Stimulated activated CD4-positive, alpha-beta T cell treated with anti-CD3 and anti-CD28 coated beads, TNF-alpha, amount 100 ng/mL, for 48 hours (primary cell): ENCODE results near the gene SMAD7.

Experiments used
- DNase-seq, 3 donors: peaks; one replicate each; pipeline ENCODE4 v3.0.0-alpha.2; 2020; ENCODE audit warnings: low read depth in 3 of 3

The SMAD7 gene

DNA sequence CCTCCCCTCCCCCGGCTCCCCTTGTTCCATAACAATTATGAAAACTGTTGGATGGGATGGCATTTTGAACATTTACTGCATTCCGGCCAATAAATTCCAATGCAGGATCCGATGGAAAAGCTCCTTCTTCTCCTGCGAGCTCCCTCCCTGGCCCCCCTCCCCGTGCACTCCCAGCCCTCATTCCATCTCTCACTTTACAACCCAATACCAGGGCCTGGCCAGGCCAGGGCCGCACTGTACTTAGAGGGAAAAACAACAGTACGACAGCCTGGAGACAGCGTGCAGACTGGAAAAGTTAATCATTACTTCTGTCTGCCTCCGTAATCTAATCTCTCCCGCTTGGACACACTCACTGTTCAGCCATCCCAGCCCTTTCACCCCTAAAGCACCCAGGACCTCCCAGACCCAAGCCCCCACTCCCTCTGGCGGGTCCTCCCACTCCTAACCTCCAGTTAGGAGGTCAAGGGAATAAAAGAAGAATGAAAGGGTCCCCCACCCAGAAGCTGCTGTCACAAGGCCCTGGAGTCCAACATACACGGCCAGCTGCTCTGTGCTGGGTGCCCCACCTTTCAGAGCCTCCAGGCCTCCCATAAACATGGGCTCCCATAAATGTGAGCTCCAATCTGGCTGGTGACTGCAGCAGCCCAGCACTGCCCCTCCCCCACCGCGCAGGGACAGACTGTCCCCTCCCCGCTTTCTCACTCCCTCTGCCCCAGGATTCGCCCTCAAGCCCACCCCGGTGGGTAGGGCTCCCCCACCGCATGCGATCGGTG, 20.6 kb downstream of the SMAD7 start:
- no peak for DNase-seq

DNA sequence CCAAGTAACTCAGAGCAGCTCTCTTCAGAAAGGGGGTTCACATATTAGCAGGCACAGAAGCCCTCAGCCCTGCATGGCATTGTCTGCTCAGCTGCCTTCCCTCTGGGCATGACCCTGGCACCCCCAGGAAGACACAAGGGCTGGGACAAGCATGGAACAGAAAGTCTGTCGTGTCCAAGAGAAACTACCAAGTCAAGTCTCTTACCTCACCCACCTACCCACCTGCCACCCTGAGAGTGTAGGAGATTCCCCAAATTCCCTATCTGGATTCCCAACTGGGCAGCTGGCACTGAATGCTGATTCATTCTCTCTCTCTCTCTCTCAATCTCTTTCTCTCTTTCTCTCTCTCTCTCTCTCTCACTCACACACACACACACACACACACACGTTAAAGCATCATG, 21.6 kb downstream of the SMAD7 start:
- no peak for DNase-seq

DNA sequence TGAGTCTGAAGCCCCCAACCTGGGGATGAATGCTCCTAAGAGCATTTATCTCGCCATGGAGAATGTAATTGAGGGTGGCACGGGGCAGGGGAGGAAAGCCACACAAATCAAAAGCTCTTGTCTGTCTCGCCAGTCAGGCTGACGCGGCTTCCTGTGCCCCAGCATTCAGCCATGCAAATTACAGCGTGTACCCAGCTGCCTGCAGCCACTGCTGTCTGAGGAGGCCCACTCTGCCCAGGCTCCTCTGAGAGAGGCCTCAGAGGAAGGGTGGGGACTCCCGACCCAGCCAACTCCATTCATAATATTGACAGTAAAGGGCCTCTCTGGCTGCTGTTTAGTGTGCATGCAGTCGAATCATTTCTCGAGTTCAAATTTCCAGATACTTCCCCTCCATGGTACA, 22.0 kb downstream of the SMAD7 start:
- peak in 2 of 3 donors; percentile 51 to 54 for DNase-seq

DNA sequence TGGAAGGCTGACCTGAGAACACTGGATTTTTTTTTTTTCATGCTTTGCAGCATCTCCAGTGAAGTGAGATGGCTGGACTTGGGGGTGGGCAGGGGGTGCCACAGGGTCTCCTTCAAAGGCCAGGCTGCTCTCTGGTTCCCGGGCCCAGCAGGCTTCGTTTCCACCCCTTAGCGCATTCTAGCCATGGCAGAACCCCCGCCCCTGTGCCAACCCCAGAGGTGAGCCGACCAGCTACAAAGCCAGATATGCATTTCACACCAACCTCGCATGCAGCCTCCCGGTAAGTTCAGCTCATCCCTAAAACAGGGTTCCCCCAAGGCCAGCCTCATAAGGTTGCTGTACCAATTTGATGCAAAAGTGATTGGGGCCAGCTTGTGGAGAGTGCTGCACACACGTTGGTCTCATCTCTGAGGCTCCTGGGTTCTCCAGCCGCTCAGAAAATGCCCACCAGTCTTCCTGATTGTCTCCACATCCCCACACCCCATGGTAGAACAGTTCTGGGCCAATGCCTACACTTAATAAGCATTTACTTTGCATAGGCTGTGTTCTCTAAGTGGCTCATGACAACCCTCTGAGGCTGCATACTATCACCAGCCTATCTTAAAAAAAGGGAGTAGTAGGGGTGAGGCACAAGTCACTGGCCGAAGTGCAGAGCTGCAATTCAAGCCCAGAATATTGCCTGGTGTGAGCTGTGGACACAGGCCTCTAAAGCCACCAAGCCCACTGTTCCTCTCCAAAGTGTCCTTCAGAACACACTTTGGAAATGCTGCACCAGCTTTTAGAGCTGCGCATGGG, 23.3 kb downstream of the SMAD7 start:
- no peak for DNase-seq

DNA sequence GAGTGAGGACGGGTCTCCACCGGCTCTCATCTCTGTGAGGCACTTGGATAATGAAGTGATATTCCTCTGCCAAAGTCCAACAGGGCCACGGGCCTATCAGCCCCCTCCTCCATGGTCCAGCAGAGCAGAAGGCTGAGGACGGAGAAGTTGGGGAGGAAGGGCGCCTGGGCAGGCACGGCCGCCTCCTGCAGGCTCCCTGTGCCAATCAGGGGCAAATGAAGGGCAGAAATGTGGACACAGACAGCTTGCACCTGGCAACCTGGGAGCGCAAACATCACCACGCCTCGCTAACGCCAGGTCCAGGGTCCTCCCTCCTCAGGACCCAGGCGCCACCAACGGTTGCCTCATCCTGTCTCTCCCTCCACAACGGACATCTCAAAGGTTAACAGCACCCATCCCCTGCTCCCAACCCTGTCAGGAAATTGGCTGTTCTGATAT, 24.3 kb downstream of the SMAD7 start:
- no peak for DNase-seq

DNA sequence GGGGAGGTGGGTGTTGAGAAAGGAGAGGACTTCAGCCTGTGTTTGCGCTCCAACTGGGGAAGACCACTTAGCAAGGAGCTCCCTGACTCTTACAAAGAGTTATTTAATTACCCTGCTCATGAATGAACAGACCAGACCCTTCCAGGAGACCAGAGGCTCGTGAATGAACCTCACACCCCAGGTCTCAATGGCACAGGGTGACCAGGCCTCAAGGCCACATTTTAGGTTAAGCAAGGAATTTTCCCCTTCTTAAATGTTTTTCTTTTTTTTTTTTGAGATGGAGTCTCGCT, 25.3 kb downstream of the SMAD7 start:
- DNase-seq, result no peak

DNA sequence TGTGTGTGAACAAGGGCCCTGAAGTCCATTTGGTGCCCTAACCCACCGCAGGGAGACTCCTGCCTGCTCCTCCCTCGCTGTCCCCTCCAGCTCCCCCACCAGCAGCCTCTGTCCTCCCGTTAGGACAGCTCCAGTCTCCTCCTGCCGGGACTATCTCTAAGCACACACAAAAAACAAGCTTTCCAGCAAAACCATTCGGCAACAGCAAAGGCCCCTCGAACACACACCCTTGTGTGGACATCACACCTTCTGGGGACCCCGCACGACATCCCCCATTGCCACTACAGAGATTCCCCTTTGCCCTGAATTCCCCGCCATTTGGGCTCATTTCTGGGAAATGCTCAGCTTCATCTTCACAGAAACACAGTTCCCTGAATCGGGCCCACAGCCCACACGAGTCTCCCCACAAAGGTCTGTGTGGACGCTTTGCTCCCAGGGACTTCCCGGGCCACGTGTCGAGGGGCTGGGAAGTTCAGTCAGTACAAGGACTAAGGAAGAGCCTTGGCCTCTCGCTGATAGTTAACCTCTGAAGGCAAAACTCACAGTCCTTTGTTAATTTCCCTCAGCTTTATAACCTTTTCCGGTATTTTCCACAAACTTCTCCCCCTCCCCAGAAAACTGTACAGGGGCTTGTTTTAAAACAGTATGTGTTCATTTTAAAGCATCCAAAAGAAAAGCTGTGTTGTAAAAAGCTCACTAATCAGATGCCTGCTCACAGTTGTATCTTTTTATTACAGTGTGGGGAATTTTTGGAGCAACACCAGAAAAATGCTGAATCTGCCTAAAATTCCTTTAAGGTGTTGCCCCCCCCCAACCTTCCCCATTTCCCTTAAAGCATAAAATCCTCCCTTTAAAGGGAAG, 25.9 kb downstream of the SMAD7 start:
- DNase-seq, result no peak

DNA sequence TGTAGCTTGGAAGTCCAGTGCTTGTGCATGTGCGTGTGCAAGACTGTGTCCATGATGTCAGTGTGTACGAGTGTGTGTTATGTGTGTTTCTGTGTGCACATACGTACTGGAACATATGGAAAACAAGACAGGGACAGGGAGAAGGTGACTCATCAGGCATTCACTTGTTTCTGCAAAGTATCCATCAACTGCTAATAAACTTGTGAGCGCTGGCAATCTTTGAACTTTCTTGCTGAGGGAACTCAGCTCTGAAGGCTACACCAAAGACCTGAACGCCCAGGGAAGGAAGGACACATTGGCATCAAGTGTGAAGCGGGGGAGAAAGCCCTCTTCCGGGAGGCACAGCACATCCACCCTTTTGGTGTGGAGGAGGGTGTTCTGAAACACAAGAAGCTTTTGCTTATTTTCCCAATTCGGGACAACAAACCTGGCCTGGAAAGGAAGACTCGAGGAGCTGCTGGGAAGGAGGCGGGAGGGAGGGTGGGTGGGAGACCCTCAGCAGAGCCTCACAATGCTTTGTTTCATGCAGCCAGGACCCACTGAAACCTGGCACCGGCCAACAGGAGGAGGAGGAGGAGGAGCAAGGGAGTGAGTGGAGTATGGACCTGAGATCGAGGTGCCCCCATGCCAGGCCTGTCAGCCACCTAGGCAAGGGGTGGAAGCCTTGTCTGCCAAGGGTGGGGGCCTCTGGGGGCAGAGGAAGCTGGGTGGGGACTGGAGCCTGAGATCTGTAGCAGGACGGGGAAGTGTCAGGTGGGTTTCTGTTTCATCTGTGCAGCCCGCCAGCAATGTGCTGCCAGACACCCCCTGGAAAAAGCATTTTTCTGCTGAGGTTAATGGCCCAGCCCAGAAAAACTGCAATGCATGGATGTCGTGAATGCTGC, 26.8 kb downstream of the SMAD7 start:
- DNase-seq, result no peak

DNA sequence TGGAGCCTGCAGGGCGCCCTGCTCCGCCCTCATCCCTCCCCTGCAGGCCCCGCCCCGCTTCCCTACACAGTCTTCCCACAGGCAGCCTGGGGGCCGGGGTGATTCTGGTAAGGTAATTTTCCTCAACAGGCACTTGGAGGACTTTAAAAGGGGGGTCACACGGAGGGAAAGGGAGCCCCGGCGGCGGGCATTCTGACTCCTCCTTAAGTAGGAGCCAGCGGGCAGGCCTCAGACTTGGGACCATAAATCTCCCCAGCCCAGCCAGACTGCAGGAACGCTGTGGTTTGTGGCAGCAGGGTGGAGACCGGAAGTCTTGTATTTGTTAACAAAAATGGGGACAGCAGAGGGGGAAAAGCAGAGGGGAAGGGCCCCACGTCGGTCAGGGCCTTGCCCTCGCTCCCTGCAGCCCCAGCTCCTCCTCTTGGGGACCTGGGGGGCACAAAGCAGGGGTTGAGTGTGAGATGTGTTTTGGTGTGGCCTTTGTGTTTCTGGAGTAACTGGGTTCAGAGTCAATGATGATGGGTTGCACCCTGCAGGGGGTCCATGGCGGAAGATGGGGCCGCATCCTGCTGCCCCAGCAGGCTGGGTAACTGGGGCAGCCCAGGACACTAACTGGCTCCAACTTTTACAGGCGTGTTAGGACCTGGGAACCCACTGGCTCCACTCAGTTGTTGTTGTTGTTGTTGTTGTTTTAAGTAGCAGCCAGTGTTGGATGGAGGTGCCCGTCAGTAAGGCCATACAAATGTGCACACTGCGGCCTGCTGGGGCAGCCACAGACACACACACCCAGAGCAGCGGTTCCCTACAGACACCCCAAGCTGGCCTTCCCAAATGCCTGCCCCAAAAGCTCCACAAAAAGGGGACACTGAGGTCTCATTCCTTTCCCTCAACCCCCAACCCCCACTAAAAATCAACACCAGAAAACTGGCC, 27.7 kb downstream of the SMAD7 start:
- DNase-seq, result no peak

DNA sequence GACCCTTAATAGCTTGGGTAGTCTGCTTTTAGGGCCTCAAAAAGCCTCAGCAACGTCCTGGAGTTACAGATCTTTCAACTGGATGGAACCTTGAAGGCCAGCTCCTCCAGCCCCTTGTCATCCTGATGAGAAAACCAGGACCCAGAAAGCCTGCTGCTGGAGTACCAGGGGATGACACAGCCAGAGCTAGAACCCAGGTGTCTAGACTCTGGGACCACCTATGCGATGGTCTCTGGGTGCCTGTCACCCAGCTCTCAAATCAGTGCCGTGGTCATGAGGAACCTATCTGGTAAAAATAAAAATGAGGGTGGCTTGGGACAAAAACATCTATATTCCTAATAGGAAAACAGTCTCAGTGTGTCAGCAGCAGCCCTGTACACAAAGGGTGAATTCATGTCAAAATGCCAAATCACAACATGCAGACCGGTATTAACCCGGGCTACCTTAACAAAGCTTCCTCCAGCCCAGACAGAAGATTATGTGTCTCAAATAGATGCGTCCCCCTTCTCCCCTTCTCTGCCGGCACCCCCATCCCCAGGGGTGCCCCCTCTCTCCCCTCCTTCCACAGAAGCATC, 28.5 kb downstream of the SMAD7 start:
- no peak for DNase-seq

DNA sequence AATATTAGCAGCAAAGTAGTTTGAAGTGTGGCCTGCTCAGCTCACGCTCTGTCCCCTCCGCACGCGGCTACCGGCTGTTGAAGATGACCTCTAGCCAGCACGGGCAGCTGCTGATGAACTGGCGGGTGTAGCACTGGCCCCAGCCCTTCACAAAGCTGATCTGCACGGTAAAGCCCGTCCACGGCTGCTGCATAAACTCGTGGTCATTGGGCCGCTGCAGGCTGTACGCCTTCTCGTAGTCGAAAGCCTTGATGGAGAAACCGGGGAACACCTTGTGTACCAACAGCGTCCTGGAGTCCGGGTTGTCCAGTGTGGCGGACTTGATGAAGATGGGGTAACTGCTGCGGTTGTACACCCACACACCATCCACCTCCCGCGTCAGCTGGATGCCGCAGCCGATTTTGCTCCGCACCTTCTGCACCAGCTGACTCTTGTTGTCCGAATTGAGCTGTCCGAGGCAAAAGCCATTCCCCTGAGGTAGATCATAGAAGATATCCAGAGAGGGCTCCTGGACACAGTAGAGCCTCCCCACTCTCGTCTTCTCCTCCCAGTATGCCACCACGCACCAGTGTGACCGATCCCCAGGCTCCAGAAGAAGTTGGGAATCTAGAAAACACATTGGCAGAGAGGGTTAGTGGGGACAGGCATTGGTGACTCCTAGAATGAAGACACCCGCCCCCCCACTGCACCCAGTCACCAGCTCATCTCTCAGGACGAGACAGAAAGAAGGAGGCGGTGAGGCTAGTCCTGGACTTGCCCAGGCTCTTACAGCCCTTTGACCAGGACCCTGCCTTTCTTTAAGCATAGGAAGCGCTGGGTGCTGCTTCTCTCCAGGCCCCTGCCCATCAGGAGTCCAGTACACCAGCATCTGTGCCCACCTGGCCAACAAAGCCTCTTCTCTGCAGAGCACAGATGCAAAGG, 29.2 kb downstream of the SMAD7 start:
- DNase-seq, result no peak

DNA sequence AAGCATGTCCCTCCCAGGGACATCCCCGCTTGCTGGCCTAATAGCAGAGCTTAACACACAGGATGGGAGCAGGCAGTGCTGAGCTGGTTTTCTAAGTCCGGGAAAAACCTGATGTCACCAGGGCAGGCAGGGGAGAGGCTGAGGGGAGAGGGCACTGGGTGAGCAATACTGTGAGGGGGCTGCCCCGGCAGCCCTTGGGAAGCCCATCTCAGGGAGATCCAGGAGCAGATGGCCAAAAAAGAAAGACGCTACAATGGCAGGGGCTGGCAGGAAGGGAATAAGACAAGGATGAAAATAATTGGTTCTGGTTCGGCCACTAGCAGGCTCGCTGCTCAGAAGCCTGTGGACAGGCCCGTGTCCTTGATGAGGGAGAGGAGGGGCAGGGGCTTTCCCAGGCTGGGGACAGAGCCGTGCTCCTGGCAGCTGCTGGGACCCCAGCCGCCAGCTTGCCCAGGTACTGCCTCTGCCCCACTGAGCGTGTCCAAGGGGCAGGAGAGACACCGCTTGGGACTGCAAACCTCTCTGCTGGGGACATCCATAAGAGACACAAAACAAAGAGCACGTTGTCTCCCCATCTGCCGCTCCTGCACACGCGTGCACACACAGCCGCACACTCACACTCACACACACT, 30.2 kb downstream of the SMAD7 start:
- DNase-seq, result no peak

DNA sequence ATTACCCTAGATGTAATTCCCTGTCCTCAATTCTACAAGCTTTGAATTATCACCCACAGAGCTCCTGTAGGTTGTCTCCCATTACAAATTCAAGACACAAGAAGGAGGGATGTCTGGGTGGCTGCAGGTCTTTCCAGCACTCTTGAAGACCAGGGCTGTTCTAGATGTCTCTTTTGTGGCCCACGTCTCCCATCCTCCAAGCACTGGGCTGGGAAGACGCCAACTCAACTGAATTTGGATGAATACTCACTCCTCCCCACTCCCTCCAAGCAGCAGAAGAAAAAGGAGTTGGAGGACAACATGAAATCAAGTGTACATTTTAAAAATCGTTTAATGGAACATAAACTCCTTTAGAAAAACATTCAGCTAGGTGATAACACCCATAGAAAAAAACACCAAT, 31.2 kb downstream of the SMAD7 start:
- no peak for DNase-seq

DNA sequence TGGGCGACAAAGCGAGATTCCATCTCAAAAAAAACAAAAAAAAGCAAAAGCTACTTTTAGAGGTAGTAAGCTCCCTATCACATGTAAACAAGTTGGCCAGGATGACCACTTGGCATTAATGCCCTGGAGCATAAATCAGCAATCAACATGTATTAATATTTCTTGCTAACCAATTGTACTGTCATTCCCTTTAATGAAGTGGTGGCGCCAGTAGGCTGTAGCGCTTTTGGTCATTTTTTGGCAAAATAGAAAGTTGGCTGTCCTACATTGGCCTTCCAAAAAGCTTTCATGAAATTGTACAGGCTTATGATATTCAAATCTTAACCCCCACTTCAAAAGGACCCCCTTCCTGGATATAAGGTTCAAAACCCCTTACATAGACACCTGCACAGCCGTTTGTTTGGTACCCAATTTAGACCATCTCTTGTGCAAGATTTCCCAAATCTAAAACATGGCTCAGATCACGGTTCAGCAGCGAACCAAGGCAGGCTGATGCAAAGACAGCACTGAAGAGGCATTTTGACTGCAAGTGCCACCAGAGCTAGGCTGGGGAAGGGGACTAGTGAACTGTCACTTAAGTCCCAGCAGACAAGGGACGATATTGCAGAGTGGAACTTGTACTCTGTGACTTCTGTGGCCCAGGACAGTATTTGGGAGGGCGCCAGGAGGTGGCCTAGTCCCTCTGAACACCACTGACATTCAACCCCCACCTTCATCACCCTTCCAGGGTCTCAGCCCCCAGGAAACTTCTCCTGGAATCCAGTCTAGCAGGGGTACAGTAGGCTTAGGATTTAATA, 31.9 kb downstream of the SMAD7 start:
- DNase-seq, result no peak

DNA sequence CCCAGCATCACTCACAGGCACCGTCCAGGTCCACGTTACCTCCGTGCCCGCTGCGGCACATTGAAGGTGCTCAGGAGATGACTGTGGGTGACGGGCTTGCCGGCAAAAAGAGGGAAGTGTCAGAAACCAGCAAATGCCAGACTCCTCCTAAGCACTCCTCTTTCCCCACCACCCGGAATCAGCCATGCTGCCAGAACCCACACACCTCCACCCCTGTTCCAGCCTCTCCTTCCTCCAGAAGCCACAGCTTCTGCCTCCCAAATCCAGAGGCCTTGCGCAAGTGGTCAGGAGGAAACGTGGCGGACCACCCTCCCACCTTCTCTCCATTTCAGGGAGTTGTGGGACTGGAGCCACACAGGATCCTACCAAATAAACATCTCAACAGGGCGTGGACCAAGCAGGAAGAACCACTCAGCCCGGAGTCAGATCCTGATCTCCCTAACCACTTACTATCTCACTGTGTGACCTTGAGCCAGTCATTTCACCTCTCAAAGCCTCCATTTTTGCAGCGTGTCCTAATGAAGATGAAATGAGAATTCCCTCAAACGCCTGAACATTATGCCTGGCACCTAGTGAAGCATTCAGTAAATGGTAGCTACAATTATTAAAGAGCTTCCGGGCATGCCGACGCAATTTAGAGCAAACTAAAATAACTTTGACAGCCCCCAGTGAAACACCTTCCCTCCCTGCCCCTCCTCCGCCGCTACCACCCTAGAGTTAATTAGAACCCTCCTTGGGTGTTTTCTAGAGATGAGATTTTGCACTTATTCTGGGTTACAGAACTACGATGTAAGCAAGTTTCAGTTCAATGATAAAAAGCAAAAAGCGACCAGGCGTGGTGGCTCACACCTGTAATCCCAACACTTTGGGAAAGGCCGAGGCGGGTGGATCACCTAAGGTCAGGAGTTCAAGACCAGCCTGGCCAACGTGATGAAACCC, 32.9 kb downstream of the SMAD7 start:
- DNase-seq, result no peak

DNA sequence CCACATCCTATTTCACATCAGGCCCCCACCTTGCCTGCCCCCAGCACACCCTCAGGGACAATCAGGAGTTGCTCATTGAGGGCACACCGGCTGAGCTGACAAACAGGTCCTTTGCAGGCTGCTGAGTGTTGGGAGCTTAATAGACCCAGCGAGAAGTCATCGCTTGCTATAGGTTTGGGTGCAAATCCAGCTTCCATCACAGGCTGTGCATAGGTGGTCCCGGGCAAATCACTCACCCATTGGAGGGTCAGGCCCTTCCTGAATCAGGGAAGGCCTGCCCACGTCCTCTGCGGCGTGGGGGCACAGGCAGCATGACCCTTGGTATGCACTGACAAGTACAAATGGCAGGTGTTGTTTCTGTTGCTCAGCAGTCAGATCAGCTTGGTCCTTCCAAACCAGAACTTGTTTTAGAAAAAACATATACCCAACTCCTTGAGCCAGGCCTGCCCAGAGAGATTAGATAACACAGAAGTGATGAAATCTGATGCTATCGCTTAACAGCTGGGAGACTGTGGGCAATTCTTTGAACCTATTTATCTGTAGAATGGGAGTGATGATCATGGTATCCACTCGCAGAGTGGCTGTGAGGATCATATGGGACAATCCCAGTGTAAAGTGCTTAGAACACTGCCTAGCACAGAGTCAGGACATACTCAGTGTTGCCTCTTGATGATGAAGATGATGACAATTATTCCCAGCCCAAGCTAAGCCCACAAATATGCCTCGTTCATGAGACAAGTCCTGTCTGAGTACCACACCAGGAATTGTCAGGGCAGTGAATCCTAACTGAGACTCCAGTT, 34.9 kb downstream of the SMAD7 start:
- no peak for DNase-seq
